Breast epithelium (tissue), 3 donors: ENCODE results near the gene KRT7.

Experiments used
- CTCF ChIP-seq, 3 donors: fragments of 450-650 bp; IDR thresholded peaks; one replicate each; pipeline ENCODE4 v1.5.1; 2016 to 2017; ENCODE audit warnings: antibody characterized with exemption in 3 of 3, mild to moderate bottlenecking in 3 of 3, moderate library complexity in 3 of 3
- POLR2A ChIP-seq: fragments of 450-650 bp; IDR thresholded peaks from one replicate; pipeline ENCODE4 v1.6.1; 2016; ENCODE audit warnings: antibody characterized with exemption, mild to moderate bottlenecking, moderate library complexity

GRCh38 chr12:52262286-52262685 is 29.2 kb downstream of the KRT7 start:
- TF ChIP-seq CTCF (IDR thresholded peaks at IDR 0.05) (no peak), POLR2A (no peak)
